Measurements from ENCODE around the gene PRG2.
"Not testable (repeated sequence)": the region's sequence is repeated elsewhere in the genome, so short reads cannot be mapped to it uniquely, and the experiment has no call there.

PRG2 gene

DNA sequence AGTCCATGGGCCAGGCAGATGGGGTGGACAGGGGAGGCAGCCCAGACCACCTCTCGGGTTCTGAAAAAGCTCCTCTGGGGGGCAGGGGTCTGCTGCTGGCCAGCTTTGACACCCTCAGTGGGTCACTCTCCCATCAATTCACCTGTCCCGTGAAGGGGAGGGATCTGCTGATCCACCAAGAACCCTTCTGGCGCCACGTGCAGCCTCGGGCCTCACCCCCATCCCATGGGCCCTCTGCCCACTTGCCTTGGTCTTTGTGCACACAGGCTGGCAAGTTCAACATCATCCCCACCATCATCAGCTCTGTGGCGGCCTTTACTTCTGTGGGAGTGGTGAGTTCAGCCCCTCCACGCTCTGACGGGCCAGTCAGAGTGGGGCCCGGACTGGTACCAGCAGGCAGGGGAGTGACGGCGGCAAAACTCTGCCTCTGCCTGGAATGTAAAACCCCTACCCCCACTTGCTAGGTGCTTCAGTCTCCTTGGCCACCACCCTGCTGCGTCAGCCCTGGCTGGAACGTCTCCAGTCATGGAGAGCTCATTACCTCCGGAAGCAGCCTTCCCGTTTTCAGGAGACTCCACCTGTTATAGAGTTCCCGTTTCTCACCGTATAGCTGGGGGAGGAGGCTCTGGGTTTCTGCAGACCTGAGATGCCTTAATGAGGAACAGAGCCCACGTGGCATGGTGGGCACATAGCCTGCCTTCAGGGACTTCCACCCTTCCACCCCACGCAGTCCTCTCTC, 22.2 kb downstream of the PRG2 start:
- DNase-seq (ENCODE audit: low spot score) = no peak

GRCh38 chr11:57364851-57365660, 25.4 kb downstream of the PRG2 start:
- no peak for DNase-seq (ENCODE audit: low spot score)

DNA sequence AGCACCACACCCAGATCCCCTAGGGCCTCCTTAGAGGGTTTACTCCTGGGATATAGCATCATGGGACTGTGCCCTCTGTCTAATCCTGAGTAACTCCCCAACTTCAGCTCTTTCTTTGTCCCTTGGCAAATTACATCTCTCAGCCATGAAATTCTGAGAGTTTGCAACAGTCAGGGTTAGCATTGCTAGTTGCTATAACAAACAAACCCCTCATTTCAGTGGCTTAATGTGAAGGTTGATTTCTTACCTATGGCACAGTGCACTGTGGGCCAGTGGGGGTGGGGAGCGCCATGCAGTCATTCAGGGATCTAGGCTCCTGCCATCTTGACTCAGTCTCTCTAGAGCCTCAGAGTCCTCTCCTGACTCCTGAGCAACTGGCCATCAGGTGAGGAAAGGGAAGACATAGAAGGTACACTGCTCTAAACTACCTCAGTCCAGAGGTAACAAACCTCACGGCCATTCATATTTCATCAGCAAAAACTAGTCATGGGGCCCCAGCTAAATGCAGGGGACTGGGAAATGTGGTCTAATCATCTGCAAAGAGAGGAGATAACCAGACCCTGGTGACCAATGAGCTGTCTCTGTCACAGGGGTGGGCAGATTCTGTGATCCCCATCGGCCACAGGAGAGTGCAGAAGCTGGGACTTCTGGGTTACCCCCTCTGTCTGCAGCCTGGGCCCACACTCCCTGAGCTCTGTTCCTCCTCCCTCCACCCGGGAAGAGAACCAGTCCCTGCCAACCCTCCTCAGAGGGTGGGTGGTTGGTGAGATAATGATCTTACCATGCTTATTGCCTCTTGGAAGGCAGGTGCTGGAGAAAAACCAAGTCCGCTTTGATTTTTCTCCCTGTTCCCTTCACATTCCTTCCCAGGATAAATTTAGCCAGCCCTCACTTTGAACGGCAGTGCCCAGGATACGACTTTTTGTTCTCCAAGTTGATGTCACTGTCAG, 27.0 kb downstream of the PRG2 start:
- no peak for DNase-seq (ENCODE audit: low spot score)

GRCh38 chr11:57361926-57362325, 28.5 kb downstream of the PRG2 start:
- no peak for DNase-seq (ENCODE audit: low spot score)

- DNase-seq (ENCODE audit: low spot score) = not testable (repeated sequence)
These were observed 29.0 kb downstream of the PRG2 start for GRCh38 chr11:57361420-57361819.

- DNase-seq (ENCODE audit: low spot score) = no peak
These were observed 29.5 kb downstream of the PRG2 start for GRCh38 chr11:57360991-57361390.

DNA sequence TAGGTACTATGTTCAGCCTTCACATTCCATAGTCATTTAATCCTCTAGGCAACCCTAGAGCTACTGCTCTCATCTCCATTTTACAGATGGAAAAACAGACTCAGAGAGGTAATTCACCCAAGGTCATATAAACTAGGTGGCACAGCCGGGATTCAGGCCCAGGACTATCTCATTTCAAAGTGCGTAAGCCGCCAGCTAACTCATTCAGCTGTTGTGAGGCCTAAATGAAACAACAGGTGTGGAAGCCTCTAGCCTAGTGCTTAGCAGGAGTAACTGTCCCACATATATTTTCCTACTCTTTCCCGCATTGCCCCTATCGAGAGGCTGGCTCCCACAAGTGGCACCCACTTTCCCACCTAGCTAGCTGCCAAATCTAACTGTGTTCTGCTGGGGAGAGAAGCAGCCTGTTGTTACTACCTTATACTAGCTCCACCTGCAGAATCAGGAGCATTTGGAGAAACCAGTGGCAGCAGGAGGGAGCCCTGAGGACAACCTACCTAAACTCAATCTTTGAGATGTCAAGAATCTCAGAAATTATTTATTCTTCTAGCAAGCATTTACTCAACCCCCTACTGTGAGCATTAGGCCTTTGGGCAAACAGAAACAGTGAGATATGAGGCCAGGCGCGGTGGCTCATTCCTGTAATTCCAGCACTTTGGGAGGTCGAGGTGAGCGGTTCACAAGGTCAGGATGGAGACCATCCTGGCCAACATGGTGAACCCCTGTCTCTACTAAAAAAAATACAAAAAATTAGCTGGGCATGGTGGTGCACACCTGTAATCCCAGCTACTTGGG, 30.4 kb downstream of the PRG2 start:
- DNase-seq (ENCODE audit: low spot score) = no peak

DNA sequence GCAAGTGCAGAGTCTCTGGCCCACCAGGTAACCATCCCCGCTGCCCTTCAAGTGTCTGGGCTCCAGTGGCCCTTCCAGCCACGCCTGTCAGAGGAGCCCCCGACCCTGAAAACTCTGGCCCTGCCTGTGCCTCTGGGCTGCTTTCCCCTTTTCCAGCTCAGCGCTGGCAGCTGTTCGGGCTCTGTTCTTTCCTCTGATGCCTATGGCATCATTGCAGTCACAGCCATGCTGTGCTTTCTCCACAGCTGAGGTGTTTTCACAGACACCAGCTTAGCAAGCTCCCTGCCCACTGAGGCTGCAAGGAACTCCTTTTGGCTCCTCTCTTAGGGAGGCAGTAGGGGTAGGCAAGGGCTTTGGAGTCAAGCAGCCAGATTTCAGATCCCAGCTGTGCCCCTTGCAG, 31.1 kb downstream of the PRG2 start:
- no peak for DNase-seq (ENCODE audit: low spot score)

GRCh38 chr11:57358991-57359390, 31.5 kb downstream of the PRG2 start:
- DNase-seq (ENCODE audit: low spot score) = no peak

- DNase-seq (ENCODE audit: low spot score) = no peak
These were observed 31.9 kb downstream of the PRG2 start for GRCh38 chr11:57358543-57358961.

GRCh38 chr11:57357856-57358255, 32.6 kb downstream of the PRG2 start:
- no peak for DNase-seq (ENCODE audit: low spot score)

GRCh38 chr11:57357310-57357709, 33.1 kb downstream of the PRG2 start:
- no peak for DNase-seq (ENCODE audit: low spot score)

GRCh38 chr11:57356268-57356667, 34.2 kb downstream of the PRG2 start:
- no peak for DNase-seq (ENCODE audit: low spot score)

DNA sequence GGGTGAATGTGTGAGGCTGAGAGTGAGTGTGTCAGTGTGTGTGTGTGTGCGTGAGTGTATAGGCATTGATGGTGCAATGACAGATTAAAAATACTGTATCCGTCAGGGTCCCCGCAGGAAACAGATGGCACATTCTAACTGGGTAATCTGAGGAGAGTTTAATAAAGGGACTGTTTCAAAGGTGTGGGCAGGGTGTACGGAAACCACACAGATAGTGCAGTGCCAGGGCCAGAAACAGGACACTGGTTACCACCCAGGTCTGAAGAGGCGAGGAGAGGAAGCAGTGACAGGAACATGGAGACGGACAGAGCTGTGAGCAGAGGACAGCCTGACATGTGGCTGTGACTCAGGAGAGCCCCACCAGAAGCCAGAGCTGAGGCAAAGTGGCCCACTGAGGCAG, 35.8 kb downstream of the PRG2 start:
- no peak for DNase-seq (ENCODE audit: low spot score)

GRCh38 chr11:57353852-57354251, 36.6 kb downstream of the PRG2 start:
- DNase-seq (ENCODE audit: low spot score) = no peak

DNA sequence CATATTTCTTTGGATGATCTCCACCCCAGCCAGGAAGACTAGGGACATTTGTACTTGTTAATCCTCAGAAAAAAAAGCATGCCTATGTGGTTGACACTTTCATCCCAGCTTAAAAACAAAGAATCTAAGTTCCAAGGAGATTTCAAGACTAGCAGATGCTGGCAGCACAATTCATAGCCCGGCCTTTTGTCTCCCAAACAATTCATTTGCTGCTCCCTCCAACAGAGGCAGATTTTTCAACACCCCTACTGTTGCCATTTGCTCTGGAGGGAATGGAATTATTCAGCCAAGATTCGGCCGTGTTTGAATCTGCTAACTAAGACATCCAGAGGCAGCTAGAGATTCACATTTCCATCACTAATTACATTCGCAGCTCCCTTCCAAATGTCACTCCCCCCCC, 37.0 kb downstream of the PRG2 start:
- no peak for DNase-seq (ENCODE audit: low spot score)

DNA sequence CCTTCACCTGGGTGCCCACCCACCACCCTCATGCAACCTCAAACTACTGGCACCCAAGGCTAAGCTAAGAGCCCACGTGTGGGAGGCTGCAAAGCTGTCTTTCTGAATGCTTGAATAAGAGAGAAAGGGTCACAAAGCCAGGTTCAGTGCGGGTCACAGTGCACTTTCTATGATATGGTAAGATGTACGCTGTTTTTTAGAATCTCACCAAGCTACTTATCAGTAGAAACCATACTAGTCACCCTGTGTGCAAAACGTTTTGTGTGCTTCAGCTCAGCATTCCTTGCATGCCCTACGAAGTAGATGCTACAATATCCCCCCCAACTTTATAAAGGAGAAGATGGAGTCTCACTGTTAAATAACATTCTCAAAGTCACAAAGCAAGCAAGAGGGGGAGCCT, 37.4 kb downstream of the PRG2 start:
- DNase-seq (ENCODE audit: low spot score) = no peak

- DNase-seq (ENCODE audit: low spot score) = peak; percentile 58
These were observed 40.8 kb downstream of the PRG2 start for GRCh38 chr11:57349491-57350274.

DNA sequence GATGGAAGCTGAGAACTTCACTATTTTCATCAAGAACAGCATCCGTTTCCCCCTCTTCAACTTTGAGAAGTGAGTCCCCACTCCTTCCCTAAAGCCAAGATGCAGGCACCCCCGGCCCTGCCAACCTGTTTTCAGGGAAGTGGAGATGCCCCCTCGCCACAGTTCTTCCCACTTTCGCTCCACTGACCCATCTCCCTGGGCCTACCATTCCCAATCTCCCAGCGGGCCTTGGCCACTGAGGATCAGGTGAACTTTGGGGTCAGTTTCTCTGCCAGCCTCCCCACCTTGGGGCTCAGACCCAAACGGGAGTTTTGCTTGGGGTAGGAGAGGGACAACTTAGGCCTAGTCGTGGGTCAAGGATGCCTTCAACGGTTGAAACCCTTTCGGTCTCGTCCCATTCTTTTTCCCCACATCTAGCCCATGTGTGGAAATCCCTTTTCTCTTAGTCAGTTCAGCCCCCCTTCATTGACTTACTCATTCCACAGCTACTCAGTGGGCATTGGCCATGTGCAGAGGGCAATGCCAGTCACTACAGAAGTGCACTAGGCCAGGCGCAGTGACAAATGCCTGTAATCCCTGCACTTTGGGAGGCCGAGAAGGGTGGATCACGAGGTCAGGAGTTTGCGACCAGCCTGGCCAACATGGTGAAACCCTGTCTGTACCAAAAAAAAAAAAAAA, 41.7 kb downstream of the PRG2 start:
- DNase-seq (ENCODE audit: low spot score) = no peak

DNA sequence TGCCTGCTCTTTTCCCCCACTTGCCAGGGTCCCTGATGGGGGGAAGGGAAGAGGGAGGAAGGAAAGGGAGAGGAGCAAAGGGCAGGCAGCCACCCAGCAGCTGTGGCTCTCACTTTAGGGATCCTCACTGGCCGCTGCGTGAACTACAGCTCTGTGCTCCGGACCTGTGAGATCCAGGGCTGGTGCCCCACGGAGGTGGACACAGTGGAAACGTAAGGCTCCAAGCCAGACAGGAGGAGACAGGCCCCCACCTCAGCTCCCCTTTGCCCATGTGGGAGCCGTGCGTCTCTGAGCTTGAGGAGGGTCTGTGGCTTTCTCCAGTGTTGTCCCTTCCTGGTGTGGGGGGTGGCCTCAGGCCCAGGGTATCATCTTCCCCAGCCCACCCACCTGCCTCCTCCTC, 42.4 kb downstream of the PRG2 start:
- DNase-seq (ENCODE audit: low spot score) = no peak

Data from D341Med (cell line).